Caki2 (cell line): ENCODE data around the gene CC2D1A. TPM values are rescaled to one million over a fixed set of nuclear protein-coding genes. Genes with fewer than 3 reads are reported as not detected.

ENCODE experiments used
- DNase-seq: peaks from one replicate; pipeline ENCODE4 v3.0.0-alpha.2; 2015; ENCODE audit warnings: low read depth
- in situ Hi-C: cut with HindIII; loops from 2 replicates; pipeline ENCODE4 v1.10.0; 2016; ENCODE audit warnings: low sequenced_read_pairs, low pct_unique_long_range_greater_than_20kb, mixed read lengths
- total RNA-seq: library from RNA; depleted of rRNA; stranded (reverse); fragments of >200 nt; shearing (Covaris generic); gene quantifications from 2 replicates; pipeline ENCODE4 v1.2.3, GENCODE V29; 2014; ENCODE audit warnings: low replicate concordance

Gene CC2D1A
- total RNA-seq, 1 experiment from 2014 or later = 24.1 TPM

DNA sequence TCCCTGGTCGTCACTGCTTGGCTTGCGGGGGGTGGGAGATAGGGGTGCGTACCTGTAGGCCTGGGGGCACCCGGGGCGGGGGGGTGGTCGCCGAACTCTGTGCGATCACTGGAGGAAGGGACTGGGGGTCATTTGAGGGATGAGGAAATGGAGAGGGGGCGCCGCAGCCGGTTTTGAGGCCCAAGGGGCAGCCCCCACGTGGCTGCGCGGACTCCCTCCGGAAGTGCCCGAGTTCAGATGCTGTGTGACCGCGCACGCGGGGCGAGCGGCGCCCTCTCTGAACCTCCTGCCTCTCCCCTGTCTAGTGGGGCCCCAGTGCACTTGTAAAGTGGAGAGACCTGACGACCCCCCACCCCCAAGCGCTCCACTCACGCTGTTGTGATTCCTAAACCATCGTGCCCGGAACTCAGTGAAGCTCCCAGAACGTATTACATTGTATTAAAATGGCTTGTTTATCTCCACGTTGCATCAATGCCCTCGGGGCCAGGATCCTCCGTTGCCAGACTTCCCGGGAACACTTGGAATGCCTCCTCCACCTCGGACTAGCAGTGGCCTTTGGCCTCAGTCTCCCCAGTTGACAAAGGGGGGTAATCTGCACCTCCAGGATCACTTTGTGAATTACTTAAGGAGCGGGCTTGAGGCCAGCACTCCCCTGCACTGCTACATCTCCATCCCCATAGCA, 32.0 kb upstream of the CC2D1A start:
- no peak for DNase-seq
- in situ Hi-C loops = no loop called here

GRCh38 chr19:13875824-13876223, 30.2 kb upstream of the CC2D1A start:
- in situ Hi-C loops = no loop called here
- no peak for DNase-seq

DNA sequence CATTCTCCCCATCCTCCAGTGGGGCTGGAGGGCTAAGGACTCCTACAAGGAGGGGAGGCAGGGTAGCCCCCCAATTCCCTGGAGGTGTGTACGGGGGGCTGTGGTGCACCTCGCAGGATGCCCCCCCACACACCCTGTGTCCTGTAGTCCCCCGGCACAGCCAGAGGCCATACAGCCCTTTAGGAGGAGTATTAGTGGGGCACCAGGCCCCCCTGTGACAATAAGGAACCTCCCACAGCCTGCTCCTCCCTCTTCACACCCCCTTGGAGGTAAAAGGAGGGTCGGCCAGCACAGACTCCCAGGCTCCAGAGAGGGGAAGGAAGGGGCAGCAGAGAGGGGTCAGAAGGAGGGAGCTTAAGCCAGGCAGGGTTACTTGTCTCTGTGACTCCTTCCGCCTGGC, 29.2 kb upstream of the CC2D1A start, which contains the start of gene NANOS3:
Gene NANOS3, plus strand, starts transcription at position 301 of the 400 bp plus-strand sequence. CDS start 115 bp downstream, outside the sequence.
- DNase-seq = no peak
- in situ Hi-C loops = no loop called here

- DNase-seq = no peak
- in situ Hi-C loops = no loop called here
These were observed 28.7 kb upstream of the CC2D1A start for GRCh38 chr19:13877303-13877702.

- in situ Hi-C loops = no loop called here
- DNase-seq = peak; percentile 95
These were observed 25.6 kb upstream of the CC2D1A start for GRCh38 chr19:13880059-13881043.

DNA sequence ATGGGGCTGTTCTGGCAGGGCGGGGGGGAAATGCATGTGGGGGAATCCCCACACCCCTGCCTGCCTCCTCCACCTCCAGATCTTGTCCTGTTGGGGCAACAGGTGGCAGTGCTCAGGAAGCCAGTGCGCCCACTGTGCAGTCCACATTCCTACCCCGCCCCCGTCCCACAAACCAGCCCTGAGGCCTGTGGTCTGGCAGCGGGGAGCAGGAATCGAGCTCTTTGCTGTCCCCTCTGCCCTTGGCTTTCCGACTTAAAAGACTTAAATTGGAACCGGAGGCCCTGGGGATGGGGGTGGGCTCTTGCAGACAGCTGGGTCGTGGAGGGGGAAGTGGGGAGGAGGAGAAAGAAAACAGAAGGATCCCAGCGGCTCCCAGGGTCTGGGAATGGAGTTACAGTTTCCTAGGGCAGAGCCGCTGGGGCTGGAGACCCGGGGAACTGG, 24.7 kb upstream of the CC2D1A start:
- DNase-seq = no peak
- in situ Hi-C loops = no loop called here

GRCh38 chr19:13881692-13882418, 24.1 kb upstream of the CC2D1A start:
- DNase-seq = no peak
- in situ Hi-C loops = no loop called here

- no peak for DNase-seq
- in situ Hi-C loops = no loop called here
These were observed 23.6 kb upstream of the CC2D1A start for GRCh38 chr19:13882419-13882795.

- in situ Hi-C loops = no loop called here
- no peak for DNase-seq
These were observed 23.2 kb upstream of the CC2D1A start for GRCh38 chr19:13882836-13883235.

DNA sequence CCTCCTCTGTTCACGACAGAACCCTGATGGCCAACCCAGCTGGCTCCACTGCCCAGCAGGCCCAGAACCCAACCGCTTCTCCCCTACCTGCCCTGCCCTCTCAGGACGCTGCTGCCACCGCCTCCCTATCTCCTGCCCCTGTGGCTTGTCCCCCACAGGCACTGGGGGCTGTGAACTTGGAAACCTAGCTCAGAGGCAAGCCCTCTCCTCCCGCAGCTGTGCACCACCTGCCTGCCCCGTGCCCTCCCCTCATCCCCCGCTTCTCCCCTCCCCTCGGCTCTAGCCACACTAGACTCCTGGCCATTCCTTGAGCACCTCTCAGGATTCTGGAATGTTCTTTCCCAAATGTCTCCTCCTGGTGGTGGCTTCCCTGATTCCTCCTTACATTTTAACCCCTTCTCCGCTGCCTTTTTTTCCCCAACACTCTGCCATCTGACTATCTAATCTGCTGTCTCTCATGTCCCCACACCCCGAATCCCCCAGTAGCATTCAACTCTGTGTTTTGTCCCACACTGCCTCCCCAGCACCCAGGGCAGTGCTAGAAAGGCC, 22.4 kb upstream of the CC2D1A start:
- in situ Hi-C loops = no loop called here
- DNase-seq = no peak

GRCh38 chr19:13884726-13885591, 21.0 kb upstream of the CC2D1A start:
- DNase-seq = no peak
- in situ Hi-C loops = no loop called here

GRCh38 chr19:13885826-13886365, 20.1 kb upstream of the CC2D1A start:
- DNase-seq = no peak
- in situ Hi-C loops = no loop called here

GRCh38 chr19:13887018-13887436, 19.0 kb upstream of the CC2D1A start:
- in situ Hi-C loops = no loop called here
- DNase-seq = no peak

- DNase-seq = no peak
These were observed 18.5 kb upstream of the CC2D1A start for GRCh38 chr19:13887517-13887916.

GRCh38 chr19:13888281-13888680, 17.7 kb upstream of the CC2D1A start:
- in situ Hi-C loops = no loop called here
- no peak for DNase-seq

More at GRCh38 chr19:13887517-13887916, 18.5 kb upstream of the CC2D1A start:
- in situ Hi-C loops = no loop called here

- in situ Hi-C loops = no loop called here
These were observed 15.9 kb upstream of the CC2D1A start for GRCh38 chr19:13890136-13890535.

GRCh38 chr19:13892870-13893269, 13.1 kb upstream of the CC2D1A start:
- DNase-seq = no peak

More at GRCh38 chr19:13890136-13890535, 15.9 kb upstream of the CC2D1A start:
- no peak for DNase-seq

More at GRCh38 chr19:13892870-13893269, 13.1 kb upstream of the CC2D1A start:
- in situ Hi-C loops = no loop called here
